ENCODE data around the gene IPO8.

GRCh38 chr12:30630979-30631285, 64.7 kb downstream of the IPO8 start:
- TF ChIP-seq CTCF (IDR thresholded peaks at IDR 0.05) (no peak), POLR2A (IDR thresholded peaks at IDR 0.05) (no peak), POLR2AphosphoS5 (IDR thresholded peaks at IDR 0.05) (no peak), EP300 (IDR thresholded peaks at IDR 0.05) (no peak)
